NB4 (cell line): Measurements from ENCODE around the gene IFNA6.
A peak's percentile ranks its signal among the peaks of the same experiment; 100 is the strongest.
"Not testable (repeated sequence)": the region's sequence is repeated elsewhere in the genome, so short reads cannot be mapped to it uniquely, and the experiment has no call there.

Experiments used
- DNase-seq: peaks from one replicate; pipeline ENCODE4 v3.0.0; 2010; ENCODE audit warnings: low read depth
- H3K4me3 ChIP-seq: one replicate; pipeline ENCODE4 v1.5.1; 2011; ENCODE audit warnings: mild to moderate bottlenecking, low read depth, low read length, moderate library complexity
- CTCF ChIP-seq: IDR thresholded peaks from one replicate; pipeline ENCODE4 v1.5.1; 2012; ENCODE audit warnings: low read depth, low read length
- MYC ChIP-seq: IDR thresholded peaks from 2 replicates; pipeline ENCODE4 v1.6.1; 2011; ENCODE audit warnings: low read depth, low read length
- POLR2A ChIP-seq: IDR thresholded peaks from 2 replicates; pipeline ENCODE4 v1.6.1; 2011; ENCODE audit warnings: mild to moderate bottlenecking; ENCODE audit not compliant: insufficient read length; ENCODE audit errors: extremely low read depth
- TF ChIP-seq, protein P1 (sequence below): IDR thresholded peaks from 2 replicates; pipeline ENCODE4 v1.6.1; 2011; ENCODE audit warnings: low read depth, low read length

Gene IFNA6

DNA sequence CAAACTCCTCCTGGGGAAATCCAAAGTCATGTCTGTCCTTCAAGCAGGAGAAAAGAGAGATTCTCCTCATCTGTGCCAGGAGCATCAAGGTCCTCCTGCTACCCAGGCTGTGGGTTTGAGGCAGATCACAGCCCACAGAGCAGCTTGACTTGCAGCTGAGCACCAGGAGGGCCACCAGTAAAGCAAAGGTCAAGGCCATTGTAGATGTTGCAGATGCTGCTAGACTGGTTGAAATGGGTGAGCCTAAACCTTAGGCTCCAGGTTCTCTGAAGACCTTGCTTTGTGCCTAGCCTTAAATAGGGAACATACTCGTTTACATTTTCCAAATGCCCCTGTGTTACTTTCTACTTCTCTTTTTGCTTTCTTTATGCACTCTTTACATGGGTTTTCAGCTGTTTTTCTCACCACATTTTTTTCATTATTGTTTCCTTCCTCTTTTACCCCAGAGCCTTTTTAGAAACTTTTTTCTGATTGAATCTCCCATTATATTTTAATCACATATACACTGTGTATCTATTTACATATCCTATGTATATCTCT, 34.5 kb upstream of the IFNA6 start, which contains the start of gene IFNA2:
TSS of gene IFNA2 (minus strand) at position 268 of the 540 bp plus-strand sequence. CDS start at position 199, 69 bp downstream.
- peak; percentile 82 for DNase-seq
- no peak within 1 kb of the TSS for H3K4me3 ChIP-seq
- TF ChIP-seq, protein P1, sequence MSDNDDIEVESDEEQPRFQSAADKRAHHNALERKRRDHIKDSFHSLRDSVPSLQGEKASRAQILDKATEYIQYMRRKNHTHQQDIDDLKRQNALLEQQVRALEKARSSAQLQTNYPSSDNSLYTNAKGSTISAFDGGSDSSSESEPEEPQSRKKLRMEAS: no peak
- TF ChIP-seq POLR2A: no peak
- no peak for TF ChIP-seq CTCF
- TF ChIP-seq MYC: no peak

- TF ChIP-seq, protein P1: 0 out of 2 replicates have a peak, but pooled peaks have one; percentile 6
- TF ChIP-seq CTCF: no peak
- no peak for TF ChIP-seq MYC
- TF ChIP-seq POLR2A: no peak
- H3K4me3 ChIP-seq: peak overlapping the region; percentile 8
- peak; percentile 44 for DNase-seq
Measured at GRCh38 chr9:21383627-21384026, 32.9 kb upstream of the IFNA6 start.

DNA sequence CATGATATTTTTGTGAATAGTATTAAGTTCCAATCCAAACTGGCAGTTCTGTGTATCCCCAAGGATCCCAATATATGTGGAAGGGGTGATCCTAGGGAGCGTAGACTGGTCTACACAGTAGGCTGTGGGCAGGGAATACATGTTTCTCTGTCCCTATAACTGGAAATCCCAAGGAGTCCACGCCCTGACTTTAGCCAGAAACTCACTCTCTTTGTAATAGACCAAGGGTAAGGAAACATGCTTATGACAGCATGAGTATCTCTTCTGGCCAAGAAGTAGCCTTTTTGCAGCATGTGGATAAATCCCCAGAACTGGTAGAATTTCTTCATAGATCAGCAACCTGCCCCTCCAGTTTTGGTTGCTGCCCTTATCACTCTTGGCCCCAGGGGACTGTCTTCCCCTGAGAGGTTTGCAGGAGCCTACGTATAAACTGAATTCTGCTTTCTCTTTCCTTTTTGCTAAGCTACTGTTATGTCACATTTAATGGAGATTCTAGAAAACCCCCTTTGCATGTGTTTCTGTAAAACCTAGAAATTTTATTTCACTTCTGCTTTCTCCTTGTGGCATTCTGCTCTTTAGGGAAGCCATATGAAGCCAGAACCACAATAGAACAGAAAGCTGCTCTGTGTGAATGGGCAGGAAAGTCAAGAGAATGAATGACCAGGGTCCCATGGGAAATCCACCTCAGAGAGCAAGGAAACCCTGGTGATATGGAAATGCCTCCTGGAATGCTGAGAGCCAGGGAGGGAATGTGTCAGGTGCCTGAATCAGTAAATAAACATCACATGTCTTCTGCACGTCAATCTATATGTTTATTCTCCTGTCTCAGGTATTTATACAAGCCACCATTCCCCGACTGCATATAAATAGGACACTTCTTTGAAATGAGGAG, 31.0 kb upstream of the IFNA6 start:
- H3K4me3 ChIP-seq: peak overlapping the region; percentile 41
- peak; percentile 94 for DNase-seq
- TF ChIP-seq, protein P1: no peak
- no peak for TF ChIP-seq CTCF
- TF ChIP-seq MYC: 0 out of 2 replicates have a peak, but pooled peaks have one; percentile 30

DNA sequence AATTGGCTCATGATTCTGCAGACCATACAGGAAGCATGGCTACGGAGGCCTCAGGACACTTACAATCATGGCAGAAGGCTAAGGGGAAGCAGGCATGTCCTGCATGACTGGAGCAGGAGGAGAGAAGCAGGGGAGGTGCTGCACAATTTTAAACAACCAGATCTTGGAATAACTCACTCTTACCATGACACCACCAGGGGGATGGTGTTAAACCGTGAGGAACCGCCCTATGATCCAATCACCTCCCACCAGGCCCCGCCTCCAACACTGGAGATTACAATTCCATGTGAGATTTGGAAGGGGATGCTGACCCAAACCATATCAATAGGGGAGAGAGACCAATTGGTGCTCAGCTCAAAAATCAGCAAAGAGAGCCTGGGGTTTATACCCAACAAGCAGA, 20.8 kb upstream of the IFNA6 start:
- DNase-seq, H3K4me3 ChIP-seq: not testable (repeated sequence)

GRCh38 chr9:21367957-21368356, 17.3 kb upstream of the IFNA6 start, which contains the start of gene IFNA13:
IFNA13 (minus strand) TSS chr9:21368057; CDS start chr9:21368010, 47 bp downstream.
- DNase-seq: no peak

GRCh38 chr9:21367169-21367568, 16.5 kb upstream of the IFNA6 start:
- H3K4me3 ChIP-seq, DNase-seq: not testable (repeated sequence)

More at GRCh38 chr9:21367957-21368356, 17.3 kb upstream of the IFNA6 start, which contains the start of gene IFNA13:
- H3K4me3 ChIP-seq: no peak within 1 kb of the TSS
- TF ChIP-seq, protein P1: no peak
- TF ChIP-seq POLR2A: no peak
- no peak for TF ChIP-seq MYC
- TF ChIP-seq CTCF: no peak
